ENCODE data around the gene ALPK1. TPM values are rescaled to one million over a fixed set of nuclear protein-coding genes. Genes with fewer than 3 reads are reported as not detected.

Gene ALPK1
- total and polyA plus RNA-seq, 4 donors: 2.8 to 14.0 (median 4.7) TPM

- TF ChIP-seq CTCF (IDR thresholded peaks at IDR 0.05; ENCODE audit: low read depth, low read length, missing input control) (no peak), TAF1 (conservative IDR thresholded peaks at IDR 0.05) (no peak), FOXA2 (IDR thresholded peaks at IDR 0.05) (no peak), HNF4G (IDR thresholded peaks at IDR 0.05) (no peak), FOXA1 (IDR thresholded peaks at IDR 0.05) (no peak), RAD21 (IDR thresholded peaks at IDR 0.05) (no peak)
Observed at GRCh38 chr4:112411781-112412550, 114.8 kb downstream of the ALPK1 start (continued).

DNA sequence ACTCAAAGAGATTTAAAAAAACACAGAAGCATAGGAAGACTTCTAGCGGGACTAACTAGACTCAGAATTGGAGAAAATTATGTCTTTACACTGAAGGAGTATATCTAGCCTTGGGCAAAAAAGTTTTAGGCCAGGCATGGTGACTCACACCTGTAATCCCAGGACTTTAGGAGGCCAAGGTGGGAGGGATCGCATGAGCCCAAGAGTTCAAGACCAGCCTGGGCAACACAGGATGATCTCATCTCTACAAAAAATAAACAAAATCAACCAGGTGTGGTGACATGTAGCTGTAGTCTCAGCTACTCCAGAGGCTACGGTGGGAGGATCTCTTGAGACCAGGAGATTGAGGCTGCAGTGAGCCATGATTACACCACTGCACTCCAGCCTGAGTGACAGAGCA, 119.3 kb downstream of the ALPK1 start:
- no peak for TF ChIP-seq SP1 (IDR thresholded peaks at IDR 0.05)
- no peak for TF ChIP-seq REST (IDR thresholded peaks at IDR 0.05)
- TF ChIP-seq FOXA2 (IDR thresholded peaks at IDR 0.05): no peak
- TF ChIP-seq ATF3 (IDR thresholded peaks at IDR 0.05): no peak
- TF ChIP-seq MAX (IDR thresholded peaks at IDR 0.05): no peak
- no peak for TF ChIP-seq EGR1 (IDR thresholded peaks at IDR 0.05; ENCODE audit: low read depth in 2 of 2)
- no peak for TF ChIP-seq CTCF (IDR thresholded peaks at IDR 0.05; ENCODE audit: low read depth, low read length, missing input control)
- no peak for TF ChIP-seq TAF1 (conservative IDR thresholded peaks at IDR 0.05)
- TF ChIP-seq FOXA1 (IDR thresholded peaks at IDR 0.05): no peak
- no peak for TF ChIP-seq JUND (IDR thresholded peaks at IDR 0.05)
- TF ChIP-seq GABPA (IDR thresholded peaks at IDR 0.05 in 1 of 2, conservative IDR thresholded peaks at IDR 0.05 in 1 of 2): no peak
- H3K4me3 ChIP-seq (ENCODE audit: low read depth in 1 of 3, low read length in 3 of 3): no peak overlapping the region
- no peaks in the 10 kb centered on the region for H3K9me3 ChIP-seq (ENCODE audit: control insufficient read depth in 4 of 4, low read length in 3 of 4)
- H3K27ac ChIP-seq (ENCODE audit: low read depth in 1 of 2, low read length in 2 of 2): no peak overlapping the region
- no peak for DNase-seq (ENCODE audit: low spot score)
- WGBS: 95% methylated on average over 3 of the region's 3 CpGs
- H3K9ac ChIP-seq (ENCODE audit: low read depth in 1 of 2, low read length in 2 of 2): no peak overlapping the region
- H3K36me3 ChIP-seq (ENCODE audit: control insufficient read depth in 4 of 4, insufficient read depth in 3 of 4, low read depth in 1 of 4, low read length in 3 of 4): peaks cover 2 to 11% (median 4%) of the 10 kb centered on the region in 4 donors
- no peaks in the 10 kb centered on the region for H3K27me3 ChIP-seq (ENCODE audit: control insufficient read depth in 4 of 4, insufficient read depth in 4 of 4, low read length in 3 of 4)
- H3K4me1 ChIP-seq (ENCODE audit: control insufficient read depth in 4 of 4, insufficient read depth in 4 of 4, low read length in 3 of 4): no peaks in the 10 kb centered on the region
